ENCODE results near the gene DUSP22. TPM values are rescaled to one million over a fixed set of nuclear protein-coding genes. Genes with fewer than 3 reads are reported as not detected.

Gene DUSP22
- total and polyA plus RNA-seq, 9 of the 15 experiments (the other 6 are each of a cell fraction or from before 2014, with no cell fraction given) = 9.3 to 19.4 (median 11.8) TPM

- TF ChIP-seq MXD1 (CRISPR knock-in tag; IDR thresholded peaks at IDR 0.05; ENCODE audit: borderline replicate concordance, poor library complexity, severe bottlenecking) = no peak
- TF ChIP-seq TFAM (CRISPR knock-in tag; conservative IDR thresholded peaks at IDR 0.05) = no peak
- TF ChIP-seq NFIC (IDR thresholded peaks at IDR 0.05) = no peak
- TF ChIP-seq ETV1 (tag; conservative IDR thresholded peaks at IDR 0.05; ENCODE audit: low read depth) = no peak
- TF ChIP-seq CHCHD3 (CRISPR knock-in tag; IDR thresholded peaks at IDR 0.05) = no peak
These were observed 27.7 kb upstream of the DUSP22 start (continued) for GRCh38 chr6:264626-265025.

- H3K36me3 ChIP-seq (ENCODE audit: control insufficient read depth, insufficient read depth, low read length) = no peaks in the 10 kb centered on the region
- no peak for TF ChIP-seq ZNF311 (CRISPR knock-in tag; IDR thresholded peaks at IDR 0.05)
- no peak for TF ChIP-seq TCF7 (IDR thresholded peaks at IDR 0.05; ENCODE audit: borderline replicate concordance)
- TF ChIP-seq PBX2 (CRISPR knock-in tag; IDR thresholded peaks at IDR 0.05; ENCODE audit: low read depth) = no peak
- no peak for TF ChIP-seq PBX2 (tag; conservative IDR thresholded peaks at IDR 0.05; ENCODE audit: low read depth)
- TF ChIP-seq NCOA2 (IDR thresholded peaks at IDR 0.05; ENCODE audit: partially characterized antibody in 2 of 2) = no peak
- TF ChIP-seq POLR2A (conservative IDR thresholded peaks at IDR 0.05) = no peak
- no peak for TF ChIP-seq ZBTB34 (CRISPR knock-in tag; IDR thresholded peaks at IDR 0.05)
- CTCF ChIA-PET (ENCODE audit: low intra/inter-chr PET ratio) = no interaction called here
- POLR2A ChIA-PET = no interaction called here
- H3K9me1 ChIP-seq (ENCODE audit: control insufficient read depth, insufficient read depth, low read length) = no peaks in the 10 kb centered on the region
- H2AFZ ChIP-seq (ENCODE audit: low read depth, low read length) = no peak overlapping the region
- no peaks in the 10 kb centered on the region for H3K9me3 ChIP-seq (replicated peaks; ENCODE audit: control insufficient read depth, insufficient read depth, low read depth, low read length)
- WGBS (ENCODE audit: insufficient coverage, low coverage, missing lambda C conversion rate) = under 1% methylated on average over 5 of the region's 5 CpGs
- intact Hi-C loops (cut with micrococcal nuclease) (no loop called here), in situ Hi-C loops (cut with MboI) (no loop called here)
- peaks cover 0 to 4% of the 10 kb centered on the region in 2 experiments; a peak in 3 of 5 replicates for H3K27me3 ChIP-seq (ENCODE audit: control insufficient read depth in 2 of 2, insufficient read depth in 2 of 2, low read length in 2 of 2)
- H3K4me3 ChIP-seq = no peak overlapping the region
- H3K79me2 ChIP-seq (ENCODE audit: control insufficient read depth, insufficient read depth, low read length) = no peaks in the 10 kb centered on the region
- no peak overlapping the region for H3K4me2 ChIP-seq (ENCODE audit: insufficient read depth, low read length)
- FAIRE-seq = no peak
- no peak overlapping the region for H3K9ac ChIP-seq (ENCODE audit: insufficient read depth in 1 of 2, low read depth in 2 of 2, low read length in 2 of 2)
- H3K4me1 ChIP-seq (replicated peaks in 1 of 2; ENCODE audit: control insufficient read depth in 2 of 2, insufficient read depth in 2 of 2, low read length in 2 of 2) = no peaks in the 10 kb centered on the region
- DNase-seq (ENCODE audit: extremely low read depth in 1 of 4, low spot score in 3 of 4) = no peak
- no TSS peak for BruUV-seq (replicated peaks)
- H4K20me1 ChIP-seq (replicated peaks; ENCODE audit: control insufficient read depth, insufficient read depth, low read length) = no peaks in the 10 kb centered on the region
- no peak for ATAC-seq
- no peak overlapping the region for H3K27ac ChIP-seq (ENCODE audit: extremely low read depth, low read depth, low read length)
These were observed 23.8 kb upstream of the DUSP22 start for GRCh38 chr6:268394-268935.
